ENCODE results near the gene CLCN4.

CLCN4 gene

DNA sequence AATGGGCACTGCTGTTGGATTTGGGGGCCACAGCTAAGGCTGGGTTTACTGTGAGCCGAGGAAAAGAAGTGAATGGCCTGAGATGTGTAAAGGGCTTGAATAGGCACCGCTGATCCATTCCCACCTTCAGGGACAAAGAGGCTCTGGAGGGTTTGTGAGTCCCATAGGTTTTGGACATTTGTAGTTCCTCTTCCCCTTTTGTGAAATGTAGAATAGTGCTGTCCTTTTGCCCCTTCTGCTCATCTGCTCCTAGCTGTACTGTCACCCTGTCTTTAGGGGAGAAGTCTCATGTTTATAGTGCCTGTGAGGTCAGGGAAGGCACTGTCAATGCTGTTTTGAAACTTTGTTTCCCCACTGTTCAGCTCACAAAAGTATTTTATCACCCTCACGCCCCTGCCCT, 26.4 kb upstream of the CLCN4 start:
- no peak for DNase-seq (ENCODE audit: low read depth)

DNA sequence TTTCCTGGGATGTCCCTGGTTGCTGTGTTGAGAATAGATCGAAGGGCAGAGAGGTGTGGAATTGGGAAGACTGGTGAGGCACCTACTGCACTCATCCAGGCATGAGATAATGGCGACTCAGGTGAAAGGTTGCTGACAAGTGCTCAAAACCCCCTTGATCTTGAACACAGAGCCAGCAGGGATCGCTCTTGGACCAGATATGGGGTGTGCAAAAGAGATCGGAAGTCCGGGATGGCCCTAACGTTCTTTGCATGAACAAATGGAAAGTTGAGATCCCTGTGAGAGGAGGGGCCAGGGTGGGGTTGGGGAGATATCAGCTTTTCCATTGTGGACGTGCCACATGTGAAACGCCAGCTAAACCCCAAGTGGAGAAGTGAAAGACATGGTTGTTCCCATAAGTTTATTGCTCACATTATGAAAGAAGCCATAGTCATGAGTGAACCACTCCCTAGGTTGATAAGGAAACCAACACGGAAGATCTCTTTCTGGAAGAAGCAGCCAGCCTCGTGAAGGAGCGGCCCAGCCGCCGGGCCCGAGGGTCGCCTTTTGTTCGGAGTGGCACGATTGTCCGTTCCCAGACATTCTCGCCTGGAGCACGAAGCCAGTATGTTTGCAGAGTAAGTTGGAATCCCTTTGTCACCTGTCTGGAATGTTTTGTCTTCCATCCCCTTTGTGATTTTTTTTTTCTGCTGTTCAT, 22.6 kb upstream of the CLCN4 start:
- DNase-seq (ENCODE audit: low read depth): no peak

DNA sequence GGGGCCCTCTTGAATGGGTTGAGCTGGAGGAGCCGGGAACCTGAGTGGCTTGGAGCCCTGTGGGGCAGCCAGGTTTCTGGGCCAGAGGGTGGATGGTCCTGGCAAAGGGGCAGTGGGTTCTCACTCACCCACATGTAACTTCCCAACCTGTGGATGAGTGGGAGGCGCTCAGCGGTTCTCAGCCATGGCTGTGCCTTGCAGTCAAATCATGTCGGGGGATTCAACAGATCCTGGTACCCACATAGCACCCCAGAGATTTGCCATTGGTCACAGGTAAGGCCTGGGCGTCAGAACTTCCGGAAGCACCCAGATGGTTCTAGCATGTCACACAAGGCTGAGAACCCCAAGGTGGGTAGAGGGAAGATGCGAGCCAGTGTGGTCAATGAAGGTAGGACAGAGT, 21.9 kb upstream of the CLCN4 start:
- no peak for DNase-seq (ENCODE audit: low read depth)

DNA sequence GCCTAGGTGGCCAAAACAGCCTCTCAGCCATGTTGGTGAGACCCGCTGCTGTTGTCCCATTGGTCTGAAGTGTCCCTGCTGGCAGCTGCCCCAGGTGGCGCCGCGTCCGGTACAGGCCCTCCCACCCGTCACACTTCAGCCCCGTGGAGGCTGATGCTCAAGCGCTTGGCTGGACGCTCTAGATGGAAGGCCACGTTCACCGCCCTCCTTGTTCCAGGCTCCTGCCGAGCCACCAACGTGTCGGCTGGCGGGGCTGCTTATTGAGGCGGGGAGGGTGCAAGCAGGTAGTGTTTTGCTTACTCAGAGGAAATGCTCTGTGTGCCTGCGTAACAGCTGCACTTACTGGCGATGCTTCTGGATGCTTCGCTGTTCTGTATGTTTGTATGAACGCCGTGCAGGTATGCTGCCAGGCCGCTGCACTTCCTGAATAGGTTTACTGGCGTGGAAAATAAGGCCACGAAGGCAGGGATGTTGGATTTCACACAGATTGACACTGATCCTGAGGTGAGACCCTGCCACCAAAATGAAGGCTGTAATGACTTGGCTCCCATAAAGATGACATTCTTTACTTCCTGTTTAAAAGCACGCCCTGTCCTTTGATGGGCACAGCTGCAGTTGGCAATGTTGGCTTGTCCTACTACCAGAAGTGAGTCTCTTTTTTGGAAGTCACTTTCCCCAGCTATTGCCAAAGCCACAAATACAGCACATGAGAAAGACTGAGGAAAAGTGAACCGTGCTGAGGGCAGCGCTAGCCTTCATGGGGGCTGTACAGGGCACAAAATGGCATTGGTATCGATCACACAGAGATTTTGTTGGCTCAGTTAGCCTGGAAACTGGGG, 21.0 kb upstream of the CLCN4 start:
- DNase-seq (ENCODE audit: low read depth): no peak

DNA sequence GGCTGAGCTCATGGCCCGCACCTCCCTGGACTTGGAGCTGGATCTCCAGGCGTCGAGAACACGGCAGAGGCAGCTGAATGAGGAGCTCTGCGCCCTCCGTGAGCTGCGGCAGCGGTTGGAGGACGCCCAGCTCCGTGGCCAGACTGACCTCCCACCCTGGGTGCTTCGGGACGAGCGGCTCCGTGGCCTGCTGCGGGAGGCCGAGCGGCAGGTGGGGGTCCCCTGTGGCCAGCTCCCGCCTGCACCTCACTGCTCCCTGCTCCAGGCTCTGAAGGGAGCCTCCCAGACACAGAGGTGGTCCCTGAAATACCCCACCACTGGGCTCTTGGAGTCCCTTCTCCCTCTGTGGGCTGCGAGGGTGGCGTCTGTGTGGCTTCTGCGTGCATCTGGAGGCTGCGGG, 18.0 kb upstream of the CLCN4 start:
- no peak for DNase-seq (ENCODE audit: low read depth)

DNA sequence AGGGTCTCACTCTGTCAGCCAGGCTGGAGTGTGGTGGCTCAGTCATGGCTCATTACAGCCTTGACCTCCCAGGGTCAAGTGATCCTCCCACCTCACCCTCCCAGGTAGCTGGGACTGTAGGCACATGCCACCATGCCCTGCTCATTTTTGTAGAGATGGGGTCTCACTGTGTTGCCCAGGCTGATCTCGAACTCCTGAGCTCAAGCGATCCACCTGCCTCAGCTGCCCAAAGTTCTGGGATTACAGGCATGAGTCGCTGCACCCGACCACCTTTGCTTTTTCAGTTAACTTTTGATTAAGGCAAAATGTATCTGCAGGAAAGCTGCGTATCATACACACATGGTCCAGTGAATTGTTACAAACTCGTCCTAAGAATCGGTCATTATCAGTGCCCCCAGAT, 16.5 kb upstream of the CLCN4 start:
- no peak for DNase-seq (ENCODE audit: low read depth)

DNA sequence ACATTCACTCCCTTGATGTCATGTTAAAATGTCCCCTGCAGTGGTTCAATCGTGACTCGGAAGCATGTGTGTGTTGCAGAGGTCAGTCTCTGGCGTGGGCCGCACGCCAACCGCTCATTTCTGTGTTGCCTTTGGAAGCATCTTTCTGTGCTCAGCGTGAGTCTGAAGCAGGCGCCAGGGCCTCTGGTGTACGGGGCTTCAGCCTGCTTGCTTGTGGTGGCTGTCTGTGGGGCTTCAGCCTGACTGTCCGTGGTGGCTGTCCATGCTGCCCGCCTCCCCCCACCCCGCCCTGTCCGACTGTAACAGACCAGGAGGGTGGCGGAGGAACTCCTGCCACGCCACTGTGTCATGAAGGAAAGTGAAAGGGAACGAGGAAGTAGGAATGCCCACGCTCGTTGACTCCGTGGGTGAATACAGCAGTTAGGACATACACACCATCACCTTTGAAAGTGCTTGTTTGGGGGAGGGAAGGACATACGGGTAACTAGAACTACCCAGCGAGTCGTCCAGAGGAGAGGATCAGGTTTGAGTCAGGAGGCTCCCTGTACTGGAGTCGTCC, 14.7 kb upstream of the CLCN4 start:
- no peak for DNase-seq (ENCODE audit: low read depth)

DNA sequence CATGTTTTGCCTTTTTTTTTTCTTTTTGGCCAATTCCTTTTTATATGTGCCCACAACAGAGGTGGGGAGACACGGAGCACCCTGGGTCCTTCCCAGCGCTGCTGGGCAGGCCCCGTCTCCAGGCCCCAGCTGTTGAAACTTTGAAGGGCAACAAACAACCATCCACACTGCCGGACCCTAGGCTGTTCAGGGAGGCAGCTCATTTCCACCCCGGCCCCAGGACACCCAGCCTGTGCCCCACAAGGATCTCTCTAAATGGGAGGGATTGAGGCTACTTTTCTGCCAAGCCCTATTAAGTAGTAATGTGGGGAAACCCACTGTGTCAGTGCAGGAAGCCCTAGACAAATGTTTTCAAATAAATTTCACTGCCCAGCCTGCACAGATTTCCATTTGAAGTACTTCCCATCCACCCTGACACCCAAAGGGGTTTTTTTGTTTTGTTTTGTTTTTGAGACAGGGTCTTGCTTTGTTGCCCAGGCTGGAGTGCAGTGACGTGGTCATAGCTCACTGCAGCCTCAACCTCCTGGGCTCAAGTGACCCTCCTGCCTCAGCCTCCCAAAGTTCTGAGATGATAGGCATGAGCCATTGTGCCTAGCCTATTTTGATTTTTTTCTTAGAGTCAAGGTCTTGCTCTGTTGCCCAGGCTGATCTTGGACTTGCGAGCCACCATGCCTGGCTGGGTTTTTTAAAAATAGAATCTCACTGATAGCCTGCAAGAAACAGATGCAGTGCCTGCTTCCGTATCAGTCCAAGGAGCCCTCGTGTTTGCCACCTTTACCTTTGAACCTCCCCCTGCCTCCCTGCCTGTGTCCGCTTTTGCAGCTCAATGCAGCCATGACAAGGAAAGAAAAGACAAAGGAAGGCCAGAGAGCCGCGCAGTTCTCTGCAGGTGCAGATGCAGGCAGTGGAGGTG, 13.4 kb upstream of the CLCN4 start:
- no peak for DNase-seq (ENCODE audit: low read depth)

DNA sequence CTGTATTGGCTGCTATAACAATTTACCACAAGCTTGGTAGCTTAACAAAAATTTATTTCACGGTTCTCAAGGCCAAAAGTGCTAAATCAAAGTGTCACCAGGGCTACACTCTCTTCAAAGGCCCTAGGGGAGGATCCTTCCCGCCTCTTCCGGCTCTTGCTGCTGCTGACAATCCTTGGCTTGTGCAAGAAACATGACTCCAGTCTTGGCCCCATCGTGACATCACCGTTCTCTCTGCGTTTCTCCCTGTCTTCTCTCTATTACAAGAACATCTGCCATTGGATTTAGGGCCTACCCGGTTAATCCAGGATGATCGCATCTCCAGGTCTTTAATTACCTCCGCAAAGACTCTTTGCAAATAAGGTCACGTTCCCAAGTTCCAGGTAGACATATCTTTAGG, 10.4 kb upstream of the CLCN4 start:
- no peak for DNase-seq (ENCODE audit: low read depth)

DNA sequence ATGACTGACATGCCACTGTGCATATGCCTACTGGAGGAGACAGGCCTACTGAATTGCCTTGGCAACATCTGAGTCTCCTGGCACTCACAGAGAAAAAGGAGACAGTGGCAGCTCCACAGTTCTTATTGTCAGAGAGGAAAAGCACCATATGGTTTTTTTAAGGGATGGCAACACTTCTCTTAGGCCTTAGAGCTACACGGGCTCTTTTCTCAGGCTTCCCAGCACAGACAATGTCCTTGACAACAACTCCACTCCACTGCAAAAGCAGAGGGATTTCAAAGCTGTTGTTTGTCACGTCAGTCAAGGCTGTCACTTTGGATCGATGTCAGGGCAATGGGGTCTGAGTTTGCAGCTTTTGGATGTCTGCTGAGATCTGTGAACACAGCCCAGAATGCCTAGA, 4.7 kb upstream of the CLCN4 start:
- no peak for DNase-seq (ENCODE audit: low read depth)

DNA sequence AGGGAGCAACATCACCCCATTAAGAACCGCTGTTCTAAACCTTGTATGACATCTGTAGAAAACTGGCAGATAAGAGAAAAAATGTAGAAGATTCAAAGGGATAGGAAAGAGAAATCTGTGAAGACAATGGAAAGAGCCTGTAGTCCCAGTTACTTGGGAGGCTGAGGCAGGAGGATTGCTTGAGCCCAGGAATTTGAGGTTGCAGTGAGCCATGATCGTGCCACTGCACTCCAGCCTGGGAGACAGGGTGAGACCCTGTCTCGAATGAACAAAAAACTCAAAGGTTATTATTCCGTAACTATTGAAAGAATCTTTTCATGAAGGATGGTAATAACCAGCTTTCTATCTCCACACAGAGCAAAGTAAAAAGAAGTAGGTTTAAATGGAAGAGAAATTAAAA, 1.6 kb upstream of the CLCN4 start:
- no peak for DNase-seq (ENCODE audit: low read depth)

DNA sequence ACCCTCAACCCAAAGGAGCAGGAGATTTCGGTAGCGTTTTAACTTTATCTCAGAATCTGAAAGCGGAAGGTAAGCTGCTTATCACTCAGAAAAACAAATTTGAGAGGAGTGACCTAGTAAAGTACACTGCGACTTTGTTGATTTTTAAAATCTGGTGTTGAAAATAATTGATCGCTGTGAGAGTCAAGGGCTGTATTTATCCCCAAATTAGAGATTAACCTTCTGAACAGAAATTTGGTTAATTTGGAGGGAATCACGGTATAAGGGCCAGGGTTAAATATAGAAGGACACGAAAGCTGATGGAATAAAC, 212 bp downstream of the CLCN4 start:
- DNase-seq (ENCODE audit: low read depth): no peak

DNA sequence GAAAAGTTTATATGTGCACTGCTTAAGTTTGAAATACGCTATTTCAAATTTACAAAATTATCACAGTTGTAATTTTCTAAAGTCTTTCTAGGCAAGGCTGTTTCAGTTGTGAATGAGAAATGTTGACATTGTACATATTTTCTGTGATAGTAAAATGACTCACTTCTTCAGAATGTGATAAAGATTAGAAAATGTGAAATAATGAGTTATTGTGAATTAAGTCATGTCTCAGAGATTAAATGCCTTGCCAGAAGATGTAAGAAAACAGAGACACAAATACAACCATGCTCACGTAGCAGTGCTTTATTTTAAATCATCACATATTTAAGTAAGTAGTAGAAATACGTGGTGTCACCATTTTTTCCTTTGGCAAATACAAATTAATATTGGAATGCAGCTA, 768 bp downstream of the CLCN4 start:
- DNase-seq (ENCODE audit: low read depth): no peak

DNA sequence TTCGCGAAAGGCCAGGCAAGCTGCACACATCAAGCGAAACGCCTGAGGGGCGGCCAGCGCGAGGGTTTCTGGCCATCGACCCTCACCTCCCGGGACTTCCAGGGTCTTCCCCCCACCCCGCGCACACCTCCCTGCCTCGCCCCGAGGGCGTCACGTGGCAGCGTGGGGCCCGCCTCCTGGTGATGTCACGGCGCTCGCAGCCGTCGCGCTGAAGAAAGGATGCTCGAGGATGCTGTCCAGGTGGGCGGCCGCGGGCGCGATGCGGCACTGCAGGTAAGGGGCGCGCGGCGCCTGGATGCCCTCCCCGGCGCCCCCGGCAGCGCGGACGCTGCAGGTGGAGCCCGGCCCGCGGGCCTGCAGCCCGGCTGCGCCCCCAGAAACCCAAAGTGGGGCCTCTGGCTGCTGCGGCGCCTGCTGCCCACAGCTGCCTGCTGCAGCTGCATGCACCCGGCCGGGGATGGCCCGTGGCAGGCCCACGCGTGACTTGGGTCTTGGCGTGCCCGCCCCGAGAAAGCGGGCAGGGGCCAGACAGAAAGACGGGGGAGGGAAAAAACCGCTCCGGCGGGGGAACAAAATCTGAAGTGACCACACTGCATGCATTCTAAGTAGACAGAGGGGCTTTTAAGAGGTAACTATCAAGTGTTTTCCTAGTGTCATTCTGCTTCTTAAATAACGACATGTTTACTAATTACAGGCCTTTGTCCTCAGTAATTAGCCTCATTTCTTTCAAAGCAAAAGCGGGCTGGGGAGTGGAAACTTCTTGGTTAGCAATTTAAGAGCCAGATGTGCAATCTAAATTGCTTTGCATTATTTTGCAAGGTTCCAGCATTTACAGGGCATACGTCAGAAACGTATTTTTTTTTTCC, 1.7 kb downstream of the CLCN4 start:
- no peak for DNase-seq (ENCODE audit: low read depth)

DNA sequence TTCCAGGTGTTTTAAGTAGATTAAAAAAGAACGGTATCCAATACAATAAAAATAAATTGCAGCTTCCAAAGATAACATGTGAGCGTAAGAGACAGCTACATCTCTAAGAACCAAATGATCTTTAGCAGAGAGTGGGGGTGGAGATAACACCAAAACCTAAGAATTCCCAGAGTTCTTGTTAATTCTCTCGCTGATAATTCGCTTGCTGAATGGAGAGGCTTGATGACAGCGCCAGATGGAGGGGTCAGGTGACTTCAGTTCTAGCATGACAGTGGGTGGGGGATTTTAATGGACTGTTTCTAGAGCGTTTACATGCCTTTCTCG, 2.3 kb downstream of the CLCN4 start:
- no peak for DNase-seq (ENCODE audit: low read depth)

DNA sequence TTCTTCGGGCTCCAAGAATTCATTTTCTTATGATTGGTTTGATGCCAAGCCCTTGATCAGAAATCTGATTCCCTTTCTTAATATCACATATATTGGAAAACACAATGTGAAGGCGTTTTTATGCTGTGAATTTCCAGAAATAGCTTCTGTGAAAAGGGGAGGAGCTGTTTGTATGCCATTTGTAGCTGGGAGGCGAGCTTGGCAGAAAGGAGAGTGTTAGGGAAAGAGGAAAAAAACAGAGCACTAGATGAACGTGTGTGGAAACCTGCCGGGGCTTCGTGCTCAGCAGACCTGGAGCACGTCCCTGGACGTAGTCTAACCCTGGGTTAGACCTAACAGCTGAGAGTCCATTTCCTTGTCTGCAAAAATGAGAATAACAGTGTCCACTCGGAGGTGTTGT, 3.4 kb downstream of the CLCN4 start:
- no peak for DNase-seq (ENCODE audit: low read depth)

DNA sequence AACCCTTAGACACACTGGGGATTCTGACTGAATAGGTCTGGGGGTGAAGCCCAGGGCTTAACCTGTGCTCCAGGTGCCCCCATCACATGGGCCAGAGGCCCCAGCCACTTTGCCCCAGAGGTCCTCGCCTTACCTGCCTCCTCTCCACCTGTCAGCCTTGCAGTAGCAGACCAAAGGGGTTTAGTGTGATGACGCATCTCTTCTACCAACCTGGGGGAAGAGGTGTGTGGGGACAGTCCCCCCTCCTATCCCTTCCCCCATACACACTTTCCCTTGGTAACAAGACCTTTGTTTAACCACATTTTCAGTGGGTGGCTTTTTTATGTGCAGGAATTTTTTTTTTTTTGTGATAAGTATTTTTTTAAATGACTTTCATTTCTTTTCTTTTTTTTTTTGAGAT, 6.3 kb downstream of the CLCN4 start:
- no peak for DNase-seq (ENCODE audit: low read depth)

DNA sequence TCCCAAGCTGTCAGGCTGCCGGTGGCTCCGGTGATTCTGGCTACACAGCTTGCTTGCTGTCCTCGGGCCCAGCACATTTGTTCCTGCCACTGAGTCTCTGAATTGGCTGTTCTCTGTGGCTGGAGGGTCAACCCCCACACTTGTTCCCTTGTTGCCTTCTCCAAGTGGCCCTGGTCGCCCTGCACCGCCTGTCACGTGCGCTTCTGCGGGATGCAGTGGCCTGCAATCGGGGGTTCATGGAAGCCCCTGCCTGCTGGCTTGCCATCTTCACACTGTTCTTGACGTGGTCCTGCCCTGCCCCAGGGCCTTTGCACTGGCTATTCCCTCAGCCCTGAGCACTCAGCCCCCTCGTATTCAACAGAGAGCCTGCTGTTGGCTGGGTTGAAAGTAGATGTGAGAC, 8.1 kb downstream of the CLCN4 start:
- no peak for DNase-seq (ENCODE audit: low read depth)

DNA sequence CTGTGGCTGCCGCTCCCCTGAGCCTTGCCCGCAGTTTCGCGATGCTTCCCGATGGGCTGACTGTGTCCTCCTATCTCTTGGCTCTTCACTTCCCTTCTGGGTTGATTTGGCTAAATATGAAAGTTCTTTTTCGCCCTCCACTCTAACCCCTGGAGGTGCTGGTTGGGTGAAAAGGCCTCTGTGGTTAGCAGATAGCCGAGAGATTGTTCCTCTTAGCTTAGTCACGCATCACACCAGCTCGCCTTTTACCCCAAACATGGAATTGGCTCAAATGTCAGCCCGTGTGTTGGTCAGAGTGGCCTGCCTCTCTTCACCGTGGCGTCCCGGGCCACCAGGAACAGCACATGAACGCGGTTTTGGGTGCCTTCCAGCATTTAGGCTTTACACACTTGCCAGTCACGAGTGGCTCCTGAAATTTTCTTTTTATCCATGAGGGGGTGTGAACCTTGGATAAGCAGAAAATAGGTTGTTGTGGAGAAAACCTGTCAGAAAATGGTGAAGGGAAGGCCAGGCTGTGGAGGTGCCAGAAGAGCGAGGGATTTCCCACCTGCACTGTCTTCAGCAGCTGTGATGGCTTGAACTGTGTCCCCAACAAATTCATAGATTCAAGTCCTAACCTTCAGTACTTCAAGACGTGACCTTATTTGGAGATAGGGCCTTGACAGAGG, 8.9 kb downstream of the CLCN4 start:
- no peak for DNase-seq (ENCODE audit: low read depth)

DNA sequence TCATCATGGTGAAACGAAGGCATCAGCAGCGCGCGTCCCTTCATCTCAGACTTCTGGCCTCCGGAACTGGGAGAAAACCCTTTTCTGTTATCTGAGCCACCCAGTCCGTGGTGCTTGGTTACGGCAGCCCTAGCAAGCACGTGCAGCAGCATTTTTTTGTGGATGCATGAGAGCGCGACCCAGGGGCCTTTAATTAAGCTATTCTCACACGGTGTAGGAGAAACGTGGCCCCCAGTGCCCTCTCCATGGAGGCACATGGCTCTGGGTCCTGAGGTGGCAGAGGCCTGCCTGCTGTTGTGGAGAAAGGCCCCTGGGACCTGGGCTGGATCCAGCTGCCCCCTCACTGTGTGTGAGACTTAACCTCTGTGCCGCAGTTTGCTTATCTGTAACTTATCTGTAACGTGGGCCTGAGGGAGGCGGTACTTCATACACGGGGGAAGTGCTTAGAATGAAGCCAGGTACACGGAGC, 9.5 kb downstream of the CLCN4 start:
- no peak for DNase-seq (ENCODE audit: low read depth)

DNA sequence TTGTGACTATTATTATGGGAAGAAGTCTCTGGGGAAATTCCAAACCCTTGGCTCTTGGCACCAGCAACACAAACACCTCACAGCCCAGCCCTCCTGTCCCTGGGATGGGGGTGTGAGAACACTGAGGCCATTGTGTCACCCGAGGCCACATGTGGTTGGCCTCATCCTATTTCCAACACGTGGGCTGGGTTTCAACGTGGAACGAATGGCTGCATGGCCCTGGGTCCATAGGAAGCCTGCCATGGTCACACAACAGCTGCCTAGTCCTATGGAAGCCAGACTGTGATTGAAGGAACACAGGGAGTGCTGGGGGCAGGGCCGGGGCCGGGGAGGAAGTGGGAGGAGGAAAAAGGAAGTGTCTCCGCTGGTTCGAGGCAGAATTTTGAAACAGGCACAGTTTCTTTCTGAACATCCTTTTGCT, 10.0 kb downstream of the CLCN4 start:
- DNase-seq (ENCODE audit: low read depth): no peak

Data from GM04504 (cell line).